GM23248 (cell line): ENCODE measurements around the gene ACKR3.

ENCODE experiments used
- EZH2 ChIP-seq: fragments of 200-600 bp; sonication (generic); IDR thresholded peaks from 2 replicates; pipeline ENCODE4 v1.6.1; 2018; ENCODE audit warnings: antibody characterized with exemption, mild to moderate bottlenecking; ENCODE audit not compliant: insufficient read depth, poor library complexity, severe bottlenecking
- EZH2phosphoT487 ChIP-seq: fragments of 200-600 bp; sonication (generic); IDR thresholded peaks from 2 replicates; pipeline ENCODE4 v1.6.1; 2018; ENCODE audit warnings: antibody characterized with exemption, moderate library complexity, mild to moderate bottlenecking, low read depth; ENCODE audit not compliant: insufficient read depth

DNA sequence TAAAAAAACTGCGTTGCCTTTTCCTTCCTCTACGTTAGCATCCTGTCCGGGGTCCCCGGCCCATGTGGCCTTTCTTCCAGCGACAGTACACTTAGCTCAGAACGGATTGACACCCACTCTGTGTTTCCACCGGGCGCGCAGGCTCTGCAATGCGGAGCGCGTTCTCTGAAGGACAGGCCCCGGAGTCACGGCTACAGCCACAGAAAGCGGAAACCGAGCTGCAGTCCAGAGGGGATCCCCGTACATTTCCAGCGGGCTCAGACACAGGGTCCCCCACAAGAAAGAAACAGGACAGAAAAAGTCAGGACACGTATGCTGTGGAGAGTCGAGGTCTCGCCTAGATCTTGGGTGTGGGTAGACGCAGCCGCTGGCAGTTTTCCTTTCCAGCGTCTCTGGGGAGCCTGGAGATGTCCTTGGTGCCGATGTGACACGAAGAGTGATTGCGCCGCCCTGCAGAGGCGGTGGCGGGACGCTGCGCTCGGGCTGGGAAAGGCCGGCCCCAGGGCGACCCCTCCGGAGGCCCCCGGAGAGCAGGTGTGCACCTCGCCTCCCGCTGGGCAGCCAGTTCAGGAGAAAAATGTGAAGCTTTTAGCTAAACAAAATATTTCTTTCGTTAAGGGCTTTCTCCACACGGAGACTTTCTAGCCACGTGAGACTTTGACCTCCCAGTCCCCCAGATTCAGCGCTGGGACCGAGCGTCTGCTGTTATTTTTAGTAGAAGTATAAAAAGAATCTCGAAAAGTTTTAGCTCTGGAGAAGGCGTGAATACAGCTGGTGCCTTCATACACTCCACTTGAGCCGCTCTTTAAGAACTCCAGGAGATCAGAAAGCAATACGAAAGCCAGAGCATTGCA lies 1.3 kb upstream of the ACKR3 start:
- peak; percentile 92 for TF ChIP-seq EZH2
- no peak for TF ChIP-seq EZH2phosphoT487
